ENCODE measurements around the gene BTC.
"Not testable (repeated sequence)": the region's sequence is repeated elsewhere in the genome, so short reads cannot be mapped to it uniquely, and the experiment has no call there.

Gene BTC, protein sequence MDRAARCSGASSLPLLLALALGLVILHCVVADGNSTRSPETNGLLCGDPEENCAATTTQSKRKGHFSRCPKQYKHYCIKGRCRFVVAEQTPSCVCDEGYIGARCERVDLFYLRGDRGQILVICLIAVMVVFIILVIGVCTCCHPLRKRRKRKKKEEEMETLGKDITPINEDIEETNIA
- 0 reads per million in 2 donors for total RNA-seq

DNA sequence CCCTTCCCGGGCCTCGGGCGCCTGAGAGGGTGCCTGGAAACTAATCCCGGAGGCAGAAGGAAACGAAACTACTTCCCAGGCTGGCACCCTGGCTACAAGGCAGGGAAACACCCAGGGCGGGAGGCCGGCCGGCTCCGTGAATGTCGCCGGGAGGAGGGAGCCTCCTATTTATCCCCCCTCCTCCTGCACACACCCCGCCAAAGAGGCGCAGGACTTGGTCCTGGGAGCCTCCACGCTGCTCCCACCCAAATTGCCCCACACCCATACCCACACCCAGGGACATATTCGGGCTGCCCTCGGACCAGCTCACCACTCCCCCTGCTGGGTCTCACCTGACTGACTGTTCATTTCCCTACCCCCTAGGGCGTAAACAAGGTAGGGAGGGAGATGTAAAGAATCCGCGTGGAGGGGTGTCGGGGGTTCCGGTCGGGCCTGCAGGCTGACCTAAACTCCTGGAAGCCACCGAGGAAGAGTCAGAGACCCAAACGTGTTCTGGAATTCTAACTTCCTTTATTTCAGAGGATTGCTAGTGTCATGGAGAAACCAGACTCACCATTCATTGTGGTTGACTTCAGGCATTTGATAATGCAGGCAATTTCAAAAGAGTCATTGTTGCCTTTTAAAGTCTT, at the start of gene BTC:
Gene BTC, minus strand, starts transcription at position 142 of the 629 bp plus-strand sequence. CDS start 198 bp downstream, outside the sequence.
- DNase-seq = no peak

DNA sequence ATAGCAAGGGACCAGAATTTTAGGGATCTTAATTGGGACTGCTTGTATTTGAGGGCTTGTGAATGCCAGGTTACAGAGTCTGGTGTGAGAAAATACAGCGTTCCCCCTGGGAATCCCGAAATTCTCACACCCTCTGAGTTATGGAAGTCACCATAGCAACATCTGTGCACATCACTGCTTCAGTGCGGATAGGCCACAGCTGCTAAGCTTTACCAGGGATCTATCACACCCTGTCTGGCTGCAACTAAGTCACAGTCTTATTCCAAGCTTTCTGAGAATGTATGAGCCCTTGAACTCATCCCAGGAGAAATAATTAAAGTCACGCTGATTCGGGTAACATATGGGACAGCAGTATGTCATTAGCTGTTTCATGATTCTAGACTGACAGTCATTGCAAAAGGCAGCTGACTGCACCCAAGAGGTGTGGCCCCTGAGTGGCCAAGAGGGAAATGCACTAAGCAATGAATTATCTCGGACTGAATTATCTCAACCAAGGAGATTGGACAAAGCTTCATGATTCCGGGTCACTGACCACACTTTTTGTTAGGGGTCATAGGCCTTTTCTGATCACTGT, 46.7 kb upstream of the BTC start:
- no peak for DNase-seq

DNA sequence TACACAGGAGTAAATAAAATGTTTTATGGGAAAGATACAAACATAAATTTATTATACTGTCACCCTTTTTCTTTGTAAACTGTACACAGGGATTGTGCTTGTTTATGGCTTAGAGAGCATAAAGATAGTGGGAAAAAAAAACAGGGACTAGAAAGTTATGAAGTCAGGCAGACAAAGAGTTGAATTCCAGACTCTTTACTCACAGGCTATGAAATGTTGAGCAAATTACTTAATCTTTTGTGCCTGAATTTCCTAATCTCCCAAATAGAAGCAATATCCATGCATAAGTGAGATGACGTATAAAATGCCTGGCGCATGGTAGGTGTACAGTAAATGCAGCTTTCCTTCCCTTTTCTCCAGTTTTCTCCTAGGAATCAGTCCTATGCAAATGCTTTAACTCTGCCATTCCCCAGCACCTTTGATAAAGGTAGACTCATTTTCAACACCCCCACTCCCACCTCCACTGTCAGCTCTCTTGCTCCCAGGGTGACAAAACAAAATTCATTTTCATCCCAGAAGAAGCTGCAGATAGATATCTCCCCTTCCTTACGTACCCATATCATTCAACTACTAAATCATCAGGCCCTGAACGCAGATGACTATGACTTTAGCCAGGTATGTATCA, 44.5 kb upstream of the BTC start:
- no peak for DNase-seq

DNA sequence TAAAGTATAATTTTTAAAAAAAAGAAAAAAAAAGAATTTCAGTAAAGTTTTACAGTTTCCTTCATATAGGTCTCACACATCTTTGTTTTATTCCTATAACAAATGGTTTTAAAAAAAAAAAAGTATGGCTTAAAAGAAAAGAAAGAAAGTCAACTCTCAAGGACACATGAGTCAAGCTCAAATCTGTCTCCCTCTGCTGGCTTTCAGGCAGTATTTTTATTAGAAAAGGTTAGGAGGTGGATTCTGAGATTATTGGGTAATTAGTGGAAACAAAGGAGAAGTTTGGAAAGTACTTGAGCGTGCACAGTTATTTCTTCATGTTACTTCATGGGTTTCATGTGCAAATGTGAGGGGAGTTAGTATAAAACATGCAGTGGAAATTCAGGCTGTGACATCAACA, 36.6 kb upstream of the BTC start:
- no peak for DNase-seq

DNA sequence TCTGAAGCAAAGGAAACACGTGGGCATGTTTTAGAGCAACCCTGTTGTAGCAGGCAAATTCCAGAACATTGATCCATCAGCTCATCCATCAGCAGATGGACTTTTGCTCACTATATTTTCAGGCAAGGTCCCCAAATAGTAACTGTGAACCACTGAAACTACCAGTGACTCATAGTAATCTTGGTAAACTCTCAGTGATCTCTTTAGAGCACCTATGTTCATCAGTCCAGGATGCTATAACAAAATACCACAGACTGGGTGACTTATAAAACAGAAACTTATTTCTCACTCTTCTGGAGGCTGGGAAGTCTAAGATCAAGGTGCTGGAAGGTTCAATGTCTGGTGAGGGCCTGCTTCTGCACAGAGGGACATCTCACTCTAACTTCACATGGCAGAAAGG, 28.9 kb upstream of the BTC start:
- DNase-seq = no peak

DNA sequence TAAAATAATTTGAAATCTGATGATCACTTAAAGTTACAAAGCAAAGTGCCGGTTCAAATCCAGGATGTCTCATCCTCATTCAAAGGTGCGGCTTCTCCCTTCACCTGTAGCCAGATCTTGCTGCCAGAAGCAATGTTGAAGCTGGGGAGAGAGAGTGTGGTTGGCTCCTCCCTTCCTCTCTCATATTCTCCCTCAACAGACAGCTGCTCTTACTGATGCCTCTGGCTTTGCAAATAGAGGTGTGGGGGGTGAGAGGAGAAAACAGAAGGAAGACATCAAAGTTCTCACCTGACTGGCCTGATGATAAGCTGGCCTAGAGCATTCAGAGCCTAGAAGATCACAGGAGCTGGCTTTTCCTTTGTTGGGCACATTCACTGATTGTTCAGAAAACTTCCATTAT, 28.3 kb upstream of the BTC start:
- DNase-seq = no peak

DNA sequence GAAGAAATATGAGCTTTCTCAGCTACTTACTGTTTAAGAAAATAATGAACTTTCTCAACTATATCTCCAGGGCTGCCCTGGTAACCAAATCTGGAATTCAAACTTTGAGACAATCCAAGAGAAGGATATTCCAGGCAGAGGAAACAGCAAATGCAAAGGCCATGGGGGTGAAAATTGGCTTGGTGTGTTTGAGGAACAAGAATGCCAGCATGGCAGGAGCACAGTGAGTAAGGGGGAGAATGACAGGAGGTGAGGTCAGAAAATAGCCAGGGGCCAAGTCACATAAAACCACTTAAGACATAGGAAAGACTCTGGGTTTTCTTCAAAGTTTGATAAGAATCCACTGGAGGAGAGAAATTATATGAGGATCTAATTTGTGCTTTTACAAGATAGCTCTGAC, 27.2 kb upstream of the BTC start:
- no peak for DNase-seq

DNA sequence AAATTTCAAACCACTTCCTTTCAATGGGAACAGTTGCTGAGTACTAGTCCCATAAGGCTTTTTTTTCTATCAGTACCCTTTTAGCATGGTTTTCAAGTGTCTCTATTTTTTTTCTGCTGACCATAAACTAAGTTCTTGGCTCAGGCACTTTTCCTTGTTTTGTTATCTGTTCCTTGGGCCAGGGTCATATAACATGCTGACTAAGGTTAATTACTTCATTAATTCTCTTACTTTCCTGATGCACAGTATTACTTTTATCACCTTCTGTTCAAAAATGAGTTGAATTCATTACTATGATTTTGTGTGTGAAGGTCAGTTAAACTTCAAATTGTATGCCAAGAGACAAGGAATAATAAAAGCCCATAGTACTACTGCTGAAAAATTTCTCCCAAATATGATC, 19.7 kb upstream of the BTC start:
- DNase-seq = no peak

DNA sequence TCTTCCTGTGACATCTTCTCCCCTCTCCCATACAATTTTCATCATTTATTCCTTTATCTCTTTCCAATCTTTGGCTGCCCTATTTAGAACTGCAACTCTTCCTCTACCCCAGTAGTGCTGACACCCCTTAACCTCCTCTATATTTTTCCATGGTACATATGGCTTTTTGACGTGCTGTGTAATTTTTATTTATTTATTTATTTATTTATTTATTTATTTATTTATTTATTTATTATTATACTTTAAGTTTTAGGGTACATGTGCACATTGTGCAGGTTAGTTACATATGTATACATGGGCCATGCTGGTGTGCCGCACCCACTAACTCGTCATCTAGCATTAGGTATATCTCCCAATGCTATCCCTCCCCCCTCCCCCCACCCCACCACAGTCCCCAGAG, 17.7 kb upstream of the BTC start:
- not testable (repeated sequence) for DNase-seq

DNA sequence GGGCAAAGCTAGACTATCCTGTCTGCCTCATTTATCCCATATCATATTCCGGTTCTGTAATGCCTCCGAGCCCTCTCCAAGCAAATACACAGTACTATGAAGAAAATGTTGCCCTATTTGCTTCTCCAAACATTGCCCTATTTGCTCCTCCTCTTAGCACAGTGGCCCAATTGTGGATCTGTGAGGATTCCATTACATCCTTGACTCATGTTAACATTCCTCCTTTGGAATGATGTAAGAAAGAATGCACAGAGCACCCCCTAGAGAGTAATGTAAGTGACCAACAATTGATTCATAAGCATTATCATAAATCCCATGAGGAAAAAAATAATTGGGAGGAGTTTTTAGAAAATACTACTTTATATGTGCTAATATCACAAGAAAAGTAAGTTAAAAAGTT, 11.3 kb upstream of the BTC start:
- DNase-seq = no peak

DNA sequence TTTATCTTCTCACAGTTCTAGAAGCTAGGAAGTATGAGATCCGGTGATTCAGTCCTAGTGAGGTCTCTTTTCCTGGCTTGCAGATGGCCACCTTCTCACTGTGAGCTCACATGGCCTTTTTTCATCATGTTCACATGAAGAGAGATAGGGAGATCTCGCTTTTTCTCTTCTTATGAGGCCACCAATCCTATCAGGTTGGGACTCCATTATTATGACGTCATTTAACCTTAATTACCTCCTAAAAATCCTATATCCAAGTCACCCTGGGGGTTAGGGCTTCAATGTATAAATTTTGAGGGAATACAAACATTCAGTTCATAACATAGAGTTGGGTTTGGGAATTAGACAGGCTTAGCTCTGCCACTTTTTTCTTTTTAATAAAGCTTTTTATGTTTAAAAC, 6.0 kb upstream of the BTC start:
- no peak for DNase-seq

DNA sequence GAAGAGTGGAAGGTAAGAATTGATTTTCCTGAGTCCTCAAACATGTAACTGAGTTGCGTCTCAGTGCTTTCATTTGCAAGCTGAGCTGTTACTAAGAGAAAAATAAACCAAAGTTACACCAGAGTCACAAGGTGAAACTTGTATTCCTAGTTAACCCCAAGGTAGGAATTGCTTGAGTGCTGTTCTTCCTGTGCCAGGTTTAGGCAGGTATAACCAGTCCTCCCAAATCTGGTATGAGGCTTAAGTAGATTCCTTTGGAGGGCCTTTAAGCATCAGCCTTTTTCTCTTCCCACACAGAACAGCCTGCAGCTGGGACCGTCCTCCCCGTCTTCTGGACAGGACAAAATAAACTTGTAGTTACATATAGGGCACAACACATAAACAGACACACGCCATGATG, 2.3 kb upstream of the BTC start:
- no peak for DNase-seq

DNA sequence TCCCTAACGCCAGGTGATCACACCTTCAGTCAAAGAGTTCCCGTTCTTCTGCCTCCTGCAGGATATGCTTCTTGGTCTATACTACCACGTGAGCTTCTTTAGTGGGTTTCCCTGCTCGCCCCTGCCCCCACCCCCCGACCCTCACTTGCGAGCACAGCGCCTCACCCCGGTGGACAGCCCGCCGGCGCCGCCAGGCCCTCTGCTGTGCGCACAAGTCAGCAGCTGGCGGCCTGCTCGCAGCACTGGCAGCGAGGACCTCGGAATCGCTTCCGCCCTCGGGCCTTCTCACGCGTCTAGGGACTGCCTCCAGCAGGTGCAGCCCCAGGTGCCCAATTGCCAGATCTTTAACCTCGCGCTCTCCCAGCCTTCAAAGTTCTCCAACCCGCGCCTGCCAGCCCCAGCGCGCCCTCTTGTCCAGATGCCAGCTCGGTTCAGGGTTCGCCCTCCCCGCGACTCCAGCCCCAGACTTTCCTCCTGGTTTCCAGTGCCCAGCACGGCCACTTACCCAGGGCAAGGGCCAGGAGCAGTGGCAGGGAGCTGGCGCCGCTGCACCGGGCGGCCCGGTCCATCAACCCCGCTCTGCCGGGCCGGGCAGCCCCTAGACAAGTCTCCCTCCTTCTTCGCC, 454 bp downstream of the BTC start:
- DNase-seq = no peak

DNA sequence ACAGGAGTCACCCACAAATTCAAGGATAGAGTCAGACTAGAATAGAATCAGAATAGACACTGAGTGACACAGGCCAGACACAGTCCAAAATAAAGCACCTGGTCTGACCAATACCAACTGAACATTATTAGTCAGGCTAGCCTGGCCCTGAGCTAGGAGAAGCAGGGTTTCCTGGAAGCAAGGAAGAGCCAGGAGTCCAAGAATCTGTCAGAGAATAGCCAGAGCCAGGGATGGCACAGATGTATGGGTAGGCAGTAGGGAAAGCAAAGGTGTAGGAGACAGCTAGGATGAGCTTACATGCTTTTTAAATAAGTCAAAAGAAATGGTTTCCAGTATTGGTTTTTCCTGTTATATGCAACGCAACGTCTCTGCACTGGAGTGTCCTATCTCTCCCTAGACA, 3.7 kb downstream of the BTC start:
- DNase-seq = no peak

DNA sequence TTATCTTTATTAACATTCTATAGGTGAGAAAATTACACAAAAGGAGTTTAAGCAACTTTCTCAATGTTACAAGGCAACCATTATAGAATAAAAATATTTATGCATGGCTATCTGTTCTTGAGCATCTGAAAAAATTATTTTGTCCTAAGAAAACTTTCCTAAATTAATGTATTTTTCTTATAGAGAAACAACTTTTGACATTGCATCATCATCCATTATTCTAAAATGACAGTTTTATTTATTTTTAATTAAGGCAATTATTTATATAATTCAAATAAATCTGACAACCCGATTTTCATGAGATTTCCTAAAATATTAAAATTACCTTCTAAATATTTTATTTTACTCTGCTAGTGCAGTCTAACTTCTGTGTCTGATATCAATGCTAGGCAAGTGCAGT, 4.8 kb downstream of the BTC start:
- DNase-seq = no peak

DNA sequence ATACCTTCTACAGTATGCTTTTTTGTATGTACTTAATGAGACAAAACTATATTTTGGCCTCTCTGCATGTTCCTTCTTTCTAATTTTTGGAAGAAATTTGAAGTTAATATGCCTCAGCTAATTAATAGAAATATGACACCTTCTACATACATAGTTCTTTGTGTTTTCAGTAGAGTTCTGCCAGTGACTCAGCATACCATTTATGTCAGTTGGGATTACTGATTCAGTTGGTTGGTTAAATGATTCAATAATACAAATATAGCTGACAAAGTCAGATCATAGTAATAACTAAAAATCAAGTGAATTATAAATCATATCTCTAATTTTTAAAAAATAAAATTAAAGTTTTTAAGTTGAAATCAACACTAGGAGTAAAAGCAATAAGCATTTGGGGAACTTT, 16.8 kb downstream of the BTC start:
- no peak for DNase-seq

DNA sequence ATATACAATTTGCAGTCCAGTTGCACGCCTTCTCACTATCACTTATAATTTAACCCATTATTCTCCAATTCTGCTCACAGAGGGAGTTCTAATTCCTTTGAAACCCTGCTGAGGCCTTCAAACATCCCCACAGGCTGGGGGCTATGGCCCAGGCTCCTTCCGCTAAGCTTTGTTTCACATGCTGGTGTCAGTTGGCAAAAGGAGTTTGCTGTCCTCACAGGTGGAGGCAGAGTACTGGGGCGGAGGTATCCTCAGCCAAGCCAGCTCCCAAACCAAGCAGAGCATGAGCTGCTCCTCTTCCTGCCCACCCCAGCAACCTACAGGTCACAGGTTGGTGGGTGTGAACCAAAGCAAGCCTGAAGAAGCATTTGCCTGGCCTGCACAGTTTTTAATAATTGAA, 21.5 kb downstream of the BTC start:
- no peak for DNase-seq

DNA sequence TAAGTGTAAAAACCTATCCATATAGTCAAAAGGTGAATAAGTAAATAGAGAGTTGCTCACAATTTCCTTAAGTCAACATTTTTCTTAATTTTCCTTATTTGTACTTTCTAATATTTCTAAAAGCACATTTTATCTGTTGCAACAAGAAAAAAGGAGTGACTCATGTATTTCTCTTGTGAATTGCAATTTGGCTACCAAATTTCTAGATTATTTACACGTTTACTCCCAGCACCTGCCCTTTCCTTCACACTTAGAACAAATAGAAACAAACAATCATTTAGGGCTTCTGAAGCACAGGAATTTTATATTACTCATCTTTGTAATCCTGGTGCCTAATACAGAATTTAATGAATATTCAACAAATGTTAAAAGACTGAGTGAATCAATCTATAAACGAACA, 22.2 kb downstream of the BTC start:
- no peak for DNase-seq

DNA sequence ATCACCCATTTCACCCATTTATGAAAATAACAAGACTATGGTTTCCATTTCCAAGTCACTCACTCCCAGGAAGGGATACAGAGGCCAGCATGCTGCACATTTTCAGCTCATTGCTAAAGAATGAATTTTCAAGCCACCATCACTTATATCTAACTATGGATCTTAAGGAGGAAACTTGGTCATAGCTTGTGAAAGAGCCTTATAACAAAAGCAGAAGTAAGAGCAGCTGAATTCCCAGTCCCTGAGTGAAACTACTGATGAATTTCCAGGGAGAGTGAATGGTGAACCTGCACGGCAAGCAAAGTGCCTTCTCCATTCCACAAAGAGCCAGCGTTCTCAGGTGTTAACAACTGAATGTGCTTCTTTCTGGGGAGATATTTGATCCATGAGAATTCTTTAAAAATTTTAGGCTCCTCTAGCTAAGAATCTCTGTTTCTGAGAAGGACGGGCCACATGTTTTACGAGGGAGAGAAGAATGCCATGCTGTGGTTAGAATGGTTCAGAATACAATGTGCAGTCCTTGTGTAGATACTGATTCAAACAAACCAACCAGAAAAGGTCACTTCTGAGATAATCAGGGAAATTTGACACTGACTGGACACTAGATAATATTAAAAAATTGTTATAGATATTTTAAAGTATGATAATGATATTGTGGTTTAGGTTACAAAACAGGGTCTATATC, 24.0 kb downstream of the BTC start:
- DNase-seq = no peak

DNA sequence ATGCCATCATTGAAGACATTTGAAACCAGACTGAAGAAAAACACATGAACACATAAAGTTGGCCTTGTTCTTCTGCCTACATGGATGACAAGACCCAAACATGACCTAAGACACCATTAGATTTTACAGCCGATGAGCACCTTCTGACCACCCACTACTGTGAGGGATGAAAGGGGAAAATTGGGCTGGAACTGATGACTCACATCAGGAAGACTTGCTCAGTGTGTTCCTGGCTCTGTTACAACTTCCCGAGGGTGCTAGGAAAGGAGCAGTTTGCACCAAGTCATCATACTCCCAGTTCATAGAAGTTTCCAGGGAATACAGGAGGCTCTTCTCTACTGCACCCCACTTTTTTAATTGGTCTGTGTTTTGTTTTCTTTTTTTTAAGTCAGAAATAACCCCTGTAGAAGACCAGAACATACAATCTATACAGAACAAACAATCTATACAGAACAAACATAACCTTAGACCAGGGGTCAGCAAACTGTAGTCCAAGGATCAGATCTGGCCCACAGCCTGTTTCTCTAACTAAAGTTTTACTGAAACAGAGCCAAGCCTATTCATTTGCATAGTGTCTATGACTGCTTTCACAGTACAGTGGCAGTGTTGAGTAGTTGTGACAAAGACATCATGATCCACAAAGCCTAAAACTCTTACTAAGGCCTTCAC, 25.3 kb downstream of the BTC start:
- DNase-seq = no peak

DNA sequence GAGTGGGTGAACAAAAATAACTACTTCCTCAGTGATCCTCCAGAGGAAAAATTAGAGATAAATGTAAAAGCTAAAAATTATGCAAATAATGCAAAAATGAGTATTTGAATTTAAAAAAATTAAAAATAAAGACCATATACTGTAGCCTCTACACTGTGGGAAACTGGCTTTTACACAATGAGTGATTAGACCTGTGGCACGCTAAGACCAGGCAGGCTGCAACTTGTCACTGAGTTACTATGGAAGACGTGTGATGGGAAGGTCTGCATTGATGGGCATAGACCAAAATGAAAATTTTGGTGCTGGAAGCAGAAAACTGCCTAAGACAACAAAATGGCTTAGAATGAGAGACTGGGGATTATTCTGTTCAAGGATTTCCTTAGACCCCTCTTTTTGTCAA, 30.2 kb downstream of the BTC start:
- no peak for DNase-seq

DNA sequence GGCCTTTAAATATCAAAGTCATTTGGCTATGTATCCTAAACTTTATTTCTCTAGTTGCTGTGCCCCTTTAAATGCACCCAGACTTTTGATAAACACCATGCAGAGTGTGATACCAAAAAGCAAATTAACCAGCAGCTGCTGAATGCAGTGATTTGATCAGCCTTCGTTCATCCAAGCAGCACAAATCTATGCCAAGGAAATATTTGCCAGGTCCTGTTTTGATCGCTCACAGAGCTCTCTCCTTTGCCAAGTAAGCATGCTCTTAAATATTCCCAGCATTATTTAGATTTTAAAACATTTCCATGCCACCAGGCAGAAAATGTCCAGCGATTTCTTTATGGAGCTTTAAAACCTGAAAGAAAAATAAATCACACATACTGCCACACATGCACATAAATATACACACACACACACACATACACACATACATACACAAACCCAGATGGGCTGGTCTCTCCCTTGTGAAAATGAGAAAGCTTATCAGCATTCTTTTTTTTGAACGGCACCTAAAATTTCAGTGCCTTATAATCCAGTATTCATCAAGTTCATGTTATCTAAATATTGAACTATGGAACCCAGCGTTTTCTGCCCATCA, 35.7 kb downstream of the BTC start:
- no peak for DNase-seq

Data from T-helper 9 cell (primary cell).